Gastroesophageal sphincter (tissue), 4 donors: Measurements from ENCODE around the gene STAT1. TPM values are rescaled to one million over a fixed set of nuclear protein-coding genes. Genes with fewer than 3 reads are reported as not detected.

Source experiments
- ATAC-seq: fragments of 150-250 bp; one replicate; pipeline ENCODE4 v1.9.1; 2016; ENCODE audit warnings: mild to moderate bottlenecking, moderate library complexity
- H3K27ac ChIP-seq, 4 donors: fragments of 200-600 bp; sonication (generic) in 3 of 4; 1 replicate in 3 of 4; 2 replicates in 1 of 4; pipeline ENCODE4 v1.5.1; 2016 to 2019
- H3K27me3 ChIP-seq: fragments of 200-600 bp; sonication (generic); one replicate; pipeline ENCODE4 v1.5.1; 2019
- H3K36me3 ChIP-seq, 2 donors: fragments of 200-600 bp; sonication (generic); one replicate each; pipeline ENCODE4 v1.5.1; 2019; ENCODE audit warnings: control low read depth in 1 of 2
- H3K4me1 ChIP-seq, 3 donors: fragments of 200-600 bp; sonication (generic); 1 replicate in 2 of 3; 2 replicates in 1 of 3; pipeline ENCODE4 v1.5.1; 2016 to 2019; ENCODE audit warnings: control low read depth in 2 of 3
- H3K4me3 ChIP-seq, 2 donors: fragments of 200-600 bp; sonication (generic); one replicate each; pipeline ENCODE4 v1.5.1; 2019; ENCODE audit warnings: mild to moderate bottlenecking in 1 of 2, moderate library complexity in 1 of 2
- H3K9me3 ChIP-seq, 3 donors: fragments of 200-600 bp; sonication (generic); one replicate each; pipeline ENCODE4 v1.5.1; 2017 to 2019; ENCODE audit warnings: control low read depth in 2 of 3
- CTCF ChIP-seq, 4 experiments: fragments of 200-600 bp in 2 of 4; fragments of 450-650 bp in 2 of 4; sonication (generic) in 1 of 4; IDR thresholded peaks; one replicate each; pipeline ENCODE4 v1.5.1; 2017 to 2019; ENCODE audit warnings: antibody characterized with exemption in 4 of 4, mild to moderate bottlenecking in 2 of 4, moderate library complexity in 2 of 4
- EP300 ChIP-seq: sonication (generic); formaldehyde crosslinking; IDR thresholded peaks from one replicate; pipeline ENCODE4 v1.6.1; 2017; ENCODE audit warnings: antibody characterized with exemption, mild to moderate bottlenecking
- POLR2A ChIP-seq, 2 donors: fragments of 450-650 bp; IDR thresholded peaks; one replicate each; pipeline ENCODE4 v1.6.1; 2017; ENCODE audit warnings: antibody characterized with exemption in 2 of 2, mild to moderate bottlenecking in 2 of 2, moderate library complexity in 1 of 2
- POLR2AphosphoS5 ChIP-seq: sonication (generic); formaldehyde crosslinking; IDR thresholded peaks from one replicate; pipeline ENCODE4 v1.6.1; 2017; ENCODE audit warnings: antibody characterized with exemption
- WGBS, 2 donors: methylation state at CpG; one replicate each; pipeline ENCODE4 v1.1.5; 2018; ENCODE audit warnings: low coverage in 1 of 2; 5-methylcytosine and 5-hydroxymethylcytosine counted together
- total RNA-seq, 4 donors: library from RNA; depleted of rRNA; stranded (reverse); fragments of >200 nt; gene quantifications; one replicate each; pipeline ENCODE4 v1.1.0, GENCODE V29; 2016

STAT1 gene
- total RNA-seq, 4 donors from 2014 or later, result 47.0 to 59.9 (median 53.5) TPM

DNA sequence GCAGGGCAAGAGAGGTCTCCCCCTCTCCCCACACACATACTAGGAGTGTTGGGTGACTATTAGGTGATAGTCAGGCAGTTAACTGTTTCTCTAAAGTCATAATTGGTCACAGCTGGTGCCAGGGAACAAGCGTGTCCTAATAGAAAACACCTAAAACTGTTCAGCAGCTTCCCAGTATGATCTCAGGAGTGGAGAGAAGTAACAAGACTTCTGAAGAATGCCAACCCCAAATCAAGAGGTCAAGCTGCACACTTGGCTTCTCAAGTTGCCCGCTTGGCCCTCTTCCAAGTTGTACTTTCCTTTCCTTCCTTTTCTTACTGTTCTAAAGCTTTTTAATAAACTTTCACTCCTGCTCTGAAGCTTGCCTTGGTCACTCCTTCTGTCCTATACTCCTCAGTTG is 22.4 kb upstream of the STAT1 start:
- ATAC-seq, result no peak
- Histone ChIP-seq H3K36me3 (no peaks in the 10 kb centered on the region), H3K4me3 (no peak overlapping the region), H3K27ac (no peak overlapping the region), H3K4me1 (no peaks in the 10 kb centered on the region), H3K27me3 (no peaks in the 10 kb centered on the region), H3K9me3 (no peaks in the 10 kb centered on the region)
- TF ChIP-seq CTCF (IDR thresholded peaks at IDR 0.05) (no peak), POLR2A (IDR thresholded peaks at IDR 0.05) (no peak), EP300 (no peak)
- 83 to 100% methylated on average over 1 to 2 of the region's 2 CpGs for WGBS, 2 donors

GRCh38 chr2:191032588-191033429 is 18.8 kb upstream of the STAT1 start:
- peaks cover 0 to 6% (median 0%) of the 10 kb centered on the region in 3 donors for H3K4me1 ChIP-seq
- ATAC-seq, result no peak
- H3K27me3 ChIP-seq, result no peaks in the 10 kb centered on the region
- no peak overlapping the region for H3K4me3 ChIP-seq
- H3K27ac ChIP-seq, result no peak overlapping the region
- TF ChIP-seq CTCF (IDR thresholded peaks at IDR 0.05) (no peak), POLR2A (IDR thresholded peaks at IDR 0.05) (no peak), EP300 (no peak), POLR2AphosphoS5 (no peak)
- H3K36me3 ChIP-seq, result no peaks in the 10 kb centered on the region
- 75 to 84% methylated on average over 8 of the region's 8 CpGs for WGBS, 2 donors
- H3K9me3 ChIP-seq, result no peaks in the 10 kb centered on the region

- Histone ChIP-seq H3K4me3 (no peak overlapping the region), H3K27ac (no peak overlapping the region), H3K9me3 (no peaks in the 10 kb centered on the region), H3K4me1 (peaks cover 0 to 6% (median 0%) of the 10 kb centered on the region in 3 donors), H3K36me3 (no peaks in the 10 kb centered on the region), H3K27me3 (no peaks in the 10 kb centered on the region)
- WGBS, 2 donors, result 77 to 100% methylated on average over 2 of the region's 2 CpGs
- TF ChIP-seq CTCF (IDR thresholded peaks at IDR 0.05) (no peak), POLR2A (IDR thresholded peaks at IDR 0.05) (no peak), POLR2AphosphoS5 (no peak), EP300 (no peak)
- ATAC-seq, result no peak
Observed at GRCh38 chr2:191031256-191031655, 17.3 kb upstream of the STAT1 start.

- no peaks in the 10 kb centered on the region for H3K27me3 ChIP-seq
- peak; percentile 69 for ATAC-seq
- peaks cover 0 to 6% (median 0%) of the 10 kb centered on the region in 3 donors for H3K4me1 ChIP-seq
- H3K36me3 ChIP-seq, result no peaks in the 10 kb centered on the region
- whole genome bisulfite sequencing, 2 donors, result 20 to 27% methylated on average over 5 to 8 of the region's 8 CpGs
- no peaks in the 10 kb centered on the region for H3K9me3 ChIP-seq
- no peak overlapping the region for H3K4me3 ChIP-seq
- TF ChIP-seq POLR2A (IDR thresholded peaks at IDR 0.05) (no peak), CTCF (IDR thresholded peaks at IDR 0.05) (peak; percentile 57 to 70 (median 60))
- no peak overlapping the region for H3K27ac ChIP-seq
Observed at GRCh38 chr2:191030521-191031154, 16.7 kb upstream of the STAT1 start.
